ENCODE data around the gene MEGF6. TPM values are rescaled to one million over a fixed set of nuclear protein-coding genes. Genes with fewer than 3 reads are reported as not detected.

MEGF6 gene
- total and polyA plus RNA-seq, 2 of the 8 experiments (the other 6 are each of a cell fraction or from before 2014, with no cell fraction given) = 4.1 to 14.8 TPM

DNA sequence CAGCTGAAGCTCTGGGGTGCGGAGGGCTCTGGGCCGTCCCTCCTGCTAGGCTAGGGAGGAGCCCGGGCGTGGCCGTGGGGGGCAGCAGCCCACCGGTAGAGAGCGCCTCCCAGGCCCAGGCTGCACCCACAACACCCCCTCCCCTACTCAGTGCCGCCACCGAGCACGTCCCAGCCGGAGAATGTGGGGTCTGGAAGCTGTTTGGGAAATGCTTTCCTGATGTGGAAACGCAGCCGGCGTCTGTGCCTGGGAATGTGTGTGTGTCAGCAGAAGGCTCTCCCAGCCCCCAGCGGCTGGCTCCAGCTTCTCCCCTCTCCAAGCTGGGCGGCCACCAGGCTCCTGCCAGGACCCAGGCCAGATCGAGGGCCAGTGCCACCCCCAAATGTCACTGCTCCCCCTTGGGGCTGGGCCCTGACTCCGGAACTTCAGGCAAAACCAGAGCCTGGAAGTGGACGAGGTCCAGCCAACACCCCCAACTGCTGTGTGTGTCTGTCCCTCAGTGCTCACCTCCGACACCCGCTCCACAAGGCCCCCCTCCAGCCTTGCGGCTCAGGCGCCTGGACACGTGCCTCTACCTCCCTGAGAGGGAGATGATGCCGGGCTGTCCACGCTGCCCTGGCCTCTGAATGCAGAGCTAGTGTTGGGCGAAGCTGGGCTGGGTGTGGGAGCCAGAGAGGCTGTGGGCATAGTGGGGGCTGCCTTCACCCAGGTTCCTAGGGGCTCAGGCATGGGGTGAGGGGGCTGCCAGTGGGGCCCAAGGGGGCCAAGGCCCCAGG lies 74.7 kb downstream of the MEGF6 start (continued):
- no peak for TF ChIP-seq SIRT6 (IDR thresholded peaks at IDR 0.05; ENCODE audit: low read length)
- no peak for TF ChIP-seq RBBP5 (IDR thresholded peaks at IDR 0.05; ENCODE audit: borderline replicate concordance, low read depth, low read length)
- TF ChIP-seq EZH2 (IDR thresholded peaks at IDR 0.05; ENCODE audit: low read depth, low read length, severe bottlenecking) = no peak
- no peak for TF ChIP-seq E2F6 (IDR thresholded peaks at IDR 0.05)
- TF ChIP-seq NRF1 (IDR thresholded peaks at IDR 0.05; ENCODE audit: low read depth, low read length) = no peak
- no peak for TF ChIP-seq EP300 (IDR thresholded peaks at IDR 0.05; ENCODE audit: borderline replicate concordance in 1 of 2, low read depth in 2 of 2, low read length in 2 of 2)
- no peak for TF ChIP-seq TBP (IDR thresholded peaks at IDR 0.05; ENCODE audit: low read depth, low read length)
- no peak for TF ChIP-seq SAP30 (IDR thresholded peaks at IDR 0.05; ENCODE audit: insufficient read depth, insufficient replicate concordance, low read length)
- no peak for TF ChIP-seq FOSL1 (IDR thresholded peaks at IDR 0.05; ENCODE audit: insufficient read depth, low read depth, low read length)

Measured in H1 (cell line).